A549 (cell line): ENCODE measurements around the gene TENM3. TPM values are rescaled to one million over a fixed set of nuclear protein-coding genes. Genes with fewer than 3 reads are reported as not detected.

Experiments
- ATAC-seq, 2 experiments: fragments of 200-7000 bp in 1 of 2; fragments of >200 bp in 1 of 2; cut with Nextera tagmentation in 1 of 2; cut with Tn5 transposase in 1 of 2; 3 replicates each; pipeline versions ENCODE4 v1.8.0 to v1.9.1; 2018 to 2020; ENCODE audit warnings: mild to moderate bottlenecking in 1 of 2, moderate library complexity in 1 of 2
- CTCF ChIA-PET: fragments of 300-600 bp; sonication (Branson Sonifier 250); formaldehyde crosslinking; extraction: SDS; loops from one replicate; lab custom pipeline; 2021; ENCODE audit warnings: antibody characterized with exemption, inconsistent platforms; lab: Yijun Ruan, JAX
- POLR2A ChIA-PET: fragments of 350-600 bp; formaldehyde crosslinking; extraction: SDS; loops from one replicate; lab custom pipeline; 2021; ENCODE audit warnings: antibody characterized with exemption, inconsistent platforms; lab: Yijun Ruan, JAX
- DNase-seq, 2 experiments: peaks; one replicate each; pipeline versions ENCODE4 v3.0.0 to v3.0.0-alpha.2; 2011 to 2016; ENCODE audit warnings: low read depth in 1 of 2, low spot score in 1 of 2
- FAIRE-seq: peaks from 2 replicates; lab custom pipeline; 2011; peaks lifted over from hg19 to GRCh38; lab: Jason Lieb, UNC
- H3K27ac ChIP-seq, 2 experiments: fragments of >200 bp; sonication (Bioruptor Twin); formaldehyde crosslinking; 3 replicates each; pipeline ENCODE4 v1.5.1; 2016 to 2017
- H3K4me1 ChIP-seq: fragments of >200 bp; sonication (Bioruptor Twin); formaldehyde crosslinking; 3 replicates; pipeline ENCODE4 v1.6.1; 2016
- H3K4me2 ChIP-seq: fragments of >200 bp; sonication (Bioruptor Twin); formaldehyde crosslinking; 3 replicates; pipeline ENCODE4 v1.6.1; 2016
- H3K4me3 ChIP-seq: fragments of >200 bp; sonication (Bioruptor Twin); formaldehyde crosslinking; 3 replicates; pipeline ENCODE4 v1.5.1; 2016
- H3K9me3 ChIP-seq: fragments of >200 bp; sonication (Bioruptor Twin); formaldehyde crosslinking; 3 replicates; pipeline ENCODE4 v1.6.1; 2016
- ATOH8 ChIP-seq: fragments of 250-450 bp; sonication (Bioruptor Pico); IDR thresholded peaks from 2 replicates; pipeline ENCODE4 v1.5.0; 2020; ENCODE audit warnings: low read depth, mild to moderate bottlenecking, moderate library complexity
- CBX2 ChIP-seq: fragments of 200-600 bp; sonication (generic); IDR thresholded peaks from 2 replicates; pipeline ENCODE4 v1.6.1; 2016; ENCODE audit warnings: low read depth, mild to moderate bottlenecking, borderline replicate concordance
- CEBPB ChIP-seq, 2 experiments: fragments of >200 bp in 1 of 2; sonication (Bioruptor Twin) in 1 of 2; formaldehyde crosslinking in 1 of 2; IDR thresholded peaks; 2 replicates each; pipeline ENCODE4 v1.6.1; 2012 to 2016
- CHD4 ChIP-seq: fragments of 200-600 bp; sonication (generic); IDR thresholded peaks from 2 replicates; pipeline ENCODE4 v1.6.1; 2016; ENCODE audit warnings: antibody characterized with exemption, mild to moderate bottlenecking, borderline replicate concordance
- CTCF ChIP-seq: fragments of >200 bp; sonication (Bioruptor Twin); formaldehyde crosslinking; IDR thresholded peaks from 3 replicates; pipeline ENCODE4 v1.5.1; 2016
- EHF ChIP-seq: fragments of 250-450 bp; sonication (Bioruptor Pico); IDR thresholded peaks from 2 replicates; pipeline ENCODE4 v1.5.0; 2020; ENCODE audit warnings: mild to moderate bottlenecking
- EP300 ChIP-seq, 2 experiments: fragments of >200 bp; sonication (Bioruptor Twin); formaldehyde crosslinking; IDR thresholded peaks; 2 replicates in 1 of 2; 3 replicates in 1 of 2; pipeline ENCODE4 v1.6.1; 2016 to 2017
- FOSB ChIP-seq: fragments of 250-450 bp; sonication (Bioruptor Pico); IDR thresholded peaks from 2 replicates; pipeline ENCODE4 v1.5.0; 2020; ENCODE audit warnings: mild to moderate bottlenecking, moderate library complexity
- FOSL2 ChIP-seq, 2 experiments: fragments of 450-650 bp in 1 of 2; fragments of >200 bp in 1 of 2; sonication (Bioruptor Twin) in 1 of 2; formaldehyde crosslinking; IDR thresholded peaks; 2 replicates each; pipeline versions ENCODE4 v1.5.0 to v1.6.1; 2016 to 2020; ENCODE audit warnings: mild to moderate bottlenecking in 1 of 2, moderate library complexity in 1 of 2
- GATA3 ChIP-seq: IDR thresholded peaks from 2 replicates; pipeline ENCODE4 v1.6.1; 2012; ENCODE audit warnings: borderline replicate concordance
- HDAC2 ChIP-seq: fragments of 200-600 bp; sonication (generic); IDR thresholded peaks from 2 replicates; pipeline ENCODE4 v1.6.1; 2016
- HEYL ChIP-seq: fragments of 250-450 bp; sonication (Bioruptor Pico); IDR thresholded peaks from 2 replicates; pipeline ENCODE4 v1.8.0; 2021; ENCODE audit warnings: mild to moderate bottlenecking, moderate library complexity
- HMGXB4 ChIP-seq: fragments of 250-450 bp; sonication (Bioruptor Pico); IDR thresholded peaks from 2 replicates; pipeline ENCODE4 v1.5.0; 2021; ENCODE audit warnings: mild to moderate bottlenecking, moderate library complexity, borderline replicate concordance
- HOXB13 ChIP-seq: fragments of 250-450 bp; sonication (Bioruptor Pico); IDR thresholded peaks from 2 replicates; pipeline ENCODE4 v1.5.0; 2020; ENCODE audit warnings: low read depth, mild to moderate bottlenecking, moderate library complexity
- HOXB5 ChIP-seq: fragments of 250-450 bp; sonication (Bioruptor Pico); IDR thresholded peaks from 2 replicates; pipeline ENCODE4 v1.5.0; 2020; ENCODE audit warnings: mild to moderate bottlenecking, moderate library complexity
- MAFK ChIP-seq: fragments of 450-650 bp; IDR thresholded peaks from 2 replicates; pipeline ENCODE4 v1.6.1; 2014; ENCODE audit not compliant: partially characterized antibody
- NPAS2 ChIP-seq: fragments of 250-450 bp; sonication (Bioruptor Pico); IDR thresholded peaks from 2 replicates; pipeline ENCODE4 v1.8.0; 2022; ENCODE audit warnings: mild to moderate bottlenecking, moderate library complexity, borderline replicate concordance
- RAD21 ChIP-seq, 2 experiments: fragments of >200 bp in 1 of 2; sonication (Bioruptor Twin) in 1 of 2; formaldehyde crosslinking in 1 of 2; IDR thresholded peaks in 1 of 2; conservative IDR thresholded peaks in 1 of 2; 2 replicates in 1 of 2; 3 replicates in 1 of 2; pipeline ENCODE4 v1.6.1; 2012 to 2018; ENCODE audit warnings: inconsistent platforms in 1 of 2
- RNF2 ChIP-seq: fragments of 200-600 bp; sonication (generic); IDR thresholded peaks from 2 replicates; pipeline ENCODE4 v1.6.1; 2016; ENCODE audit warnings: low read depth, mild to moderate bottlenecking, antibody characterized with exemption, moderate library complexity, borderline replicate concordance
- TFCP2L1 ChIP-seq: fragments of 250-450 bp; sonication (Bioruptor Pico); IDR thresholded peaks from 2 replicates; pipeline ENCODE4 v1.5.0; 2021; ENCODE audit warnings: mild to moderate bottlenecking
- TP53 ChIP-seq: fragments of 250-450 bp; sonication (Bioruptor Pico); IDR thresholded peaks from 2 replicates; pipeline ENCODE4 v1.5.0; 2021; ENCODE audit warnings: mild to moderate bottlenecking, moderate library complexity
- USF2 ChIP-seq: fragments of 450-650 bp; IDR thresholded peaks from 2 replicates; pipeline ENCODE4 v1.6.1; 2014; ENCODE audit warnings: antibody characterized with exemption
- ZNF302 ChIP-seq: fragments of 250-450 bp; sonication (Bioruptor Pico); IDR thresholded peaks from 2 replicates; pipeline ENCODE4 v1.9.0; 2021; ENCODE audit warnings: inconsistent platforms, mild to moderate bottlenecking, moderate library complexity
- ZSCAN20 ChIP-seq: fragments of 250-450 bp; sonication (Bioruptor Pico); IDR thresholded peaks from 2 replicates; pipeline ENCODE4 v1.8.0; 2022; ENCODE audit warnings: mild to moderate bottlenecking, moderate library complexity
- WGBS: methylation state at CpG from one replicate; pipeline ENCODE4 v1.1.6; 2017; ENCODE audit errors: missing lambda C conversion rate; 5-methylcytosine and 5-hydroxymethylcytosine counted together
- polyA plus RNA-seq, 4 experiments: library from polyadenylated mRNA; depleted of rRNA in 3 of 4; stranded (reverse); fragments of >200 nt; fragmentation: RNase III in 1 of 4; extraction: RNeasy Plus Mini Kit Qiagen cat#74134 plus additional on column Dnase treatment in 1 of 4; gene quantifications; 2 replicates in 3 of 4; 3 replicates in 1 of 4; pipeline ENCODE4 v1.2.3, GENCODE V29; 2011 to 2017

The TENM3 gene
- polyA plus RNA-seq, 2 of the 4 experiments (the other 2 are of a cell fraction): 2.4 to 7.3 TPM

GRCh38 chr4:182569561-182569960 lies 326.4 kb downstream of the TENM3 start:
- TF ChIP-seq HEYL (no peak), CEBPB (IDR thresholded peaks at IDR 0.05) (no peak), HDAC2 (no peak), EHF (CRISPR knock-in tag) (no peak), CBX2 (no peak)
- no peaks in the 10 kb centered on the region for H3K9me3 ChIP-seq
- POLR2A ChIA-PET: no interaction called here
- 39% methylated on average over 4 of the region's 4 CpGs for WGBS
- H3K4me2 ChIP-seq: no peak overlapping the region
- no peaks in the 10 kb centered on the region for H3K4me1 ChIP-seq
- DNase-seq (no peak), FAIRE-seq (no peak), ATAC-seq (no peak)
- CTCF ChIA-PET: interaction anchor here (0.6 to 1.0 kb wide), 2 partner anchors 9 to 876 kb away, joined by 3 read pairs; no protein-coding TSS in a partner anchor
- H3K27ac ChIP-seq: no peak overlapping the region
- no peak overlapping the region for H3K4me3 ChIP-seq

GRCh38 chr4:182574706-182575105 lies 331.5 kb downstream of the TENM3 start:
- ChIA-PET CTCF (no interaction called here), POLR2A (no interaction called here)
- H3K4me1 ChIP-seq: no peaks in the 10 kb centered on the region
- no peak overlapping the region for H3K27ac ChIP-seq
- no peaks in the 10 kb centered on the region for H3K9me3 ChIP-seq
- 21% methylated on average over 5 of the region's 5 CpGs for WGBS
- ATAC-seq: no peak
- no peak for FAIRE-seq
- no peak overlapping the region for H3K4me2 ChIP-seq
- DNase-seq: no peak
- no peak overlapping the region for H3K4me3 ChIP-seq
- TF ChIP-seq ATOH8 (CRISPR knock-in tag) (no peak), HEYL (no peak), FOSB (CRISPR knock-in tag) (no peak), CBX2 (no peak), GATA3 (no peak), MAFK (no peak), NPAS2 (CRISPR knock-in tag) (no peak), FOSL2 (IDR thresholded peaks at IDR 0.05) (no peak), FOSL2 (CRISPR knock-in tag; IDR thresholded peaks at IDR 0.05) (no peak), RNF2 (no peak), CTCF (no peak)

- H3K9me3 ChIP-seq: no peaks in the 10 kb centered on the region
- no peak overlapping the region for H3K4me3 ChIP-seq
- no peak for DNase-seq
- no peak for ATAC-seq
- 23% methylated on average over 6 of the region's 6 CpGs for WGBS
- H3K4me2 ChIP-seq: no peak overlapping the region
- ChIA-PET POLR2A (no interaction called here), CTCF (no interaction called here)
- FAIRE-seq: no peak
- no peak overlapping the region for H3K27ac ChIP-seq
- H3K4me1 ChIP-seq: no peaks in the 10 kb centered on the region
- TF ChIP-seq TP53 (CRISPR knock-in tag): no peak
- TF ChIP-seq ZNF302 (CRISPR knock-in tag): no peak
- no peak for TF ChIP-seq CTCF
- TF ChIP-seq RAD21 (conservative IDR thresholded peaks at IDR 0.05 in 1 of 2, IDR thresholded peaks at IDR 0.05 in 1 of 2): no peak
- TF ChIP-seq HEYL: no peak
- TF ChIP-seq CHD4: no peak
- no peak for TF ChIP-seq EP300 (IDR thresholded peaks at IDR 0.05)
- TF ChIP-seq USF2: no peak
- TF ChIP-seq MAFK: no peak
- no peak for TF ChIP-seq HOXB5 (CRISPR knock-in tag)
- no peak for TF ChIP-seq HOXB13
- no peak for TF ChIP-seq RNF2
- TF ChIP-seq HMGXB4 (CRISPR knock-in tag): no peak
- no peak for TF ChIP-seq NPAS2 (CRISPR knock-in tag)
- no peak for TF ChIP-seq TFCP2L1 (CRISPR knock-in tag)
- TF ChIP-seq ZSCAN20 (CRISPR knock-in tag): no peak
- no peak for TF ChIP-seq ATOH8 (CRISPR knock-in tag)
These were observed 332.0 kb downstream of the TENM3 start for GRCh38 chr4:182575225-182575624.
